ENCODE data around the gene RBKS. TPM values are rescaled to one million over a fixed set of nuclear protein-coding genes. Genes with fewer than 3 reads are reported as not detected.
A peak's percentile ranks its signal among the peaks of the same experiment; 100 is the strongest.

Gene RBKS
- polyA plus RNA-seq, 4 donors: 19.8 to 72.0 (median 33.2) TPM

DNA sequence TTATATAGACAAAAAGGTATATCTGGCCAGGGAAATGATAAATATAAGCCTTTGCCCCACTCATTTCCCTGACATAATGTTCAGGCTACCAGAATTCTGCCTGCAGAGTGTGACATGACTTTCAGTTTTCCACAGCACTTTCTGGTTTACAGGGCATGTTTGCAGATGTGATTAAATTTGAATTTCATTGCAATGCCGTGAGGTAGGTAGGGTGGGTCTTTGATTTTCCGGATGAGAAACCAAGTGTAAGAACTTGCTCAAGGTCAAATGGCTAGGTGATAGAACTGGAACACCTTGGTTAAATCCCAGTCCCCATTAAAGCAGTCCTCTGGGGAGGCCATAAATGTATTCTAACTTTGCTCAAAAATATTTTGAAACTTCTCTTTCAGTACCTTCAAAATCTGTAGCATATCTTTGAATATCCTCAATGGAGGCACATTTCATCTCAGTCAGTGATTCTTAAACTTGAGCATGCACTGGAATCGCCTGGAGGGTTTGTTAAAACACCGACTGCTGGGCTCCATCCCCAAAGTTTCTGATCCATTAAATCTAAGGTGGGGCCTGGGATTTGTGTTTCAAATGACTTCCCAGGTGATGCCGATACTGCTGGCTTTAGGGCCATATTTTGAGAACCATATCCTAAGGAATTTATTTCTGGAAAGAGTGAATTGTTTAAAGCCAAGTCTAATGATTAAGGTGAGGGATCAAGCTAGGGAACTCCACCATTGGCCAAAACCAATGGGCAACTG lies 83.7 kb downstream of the RBKS start:
- FAIRE-seq (no peak), DNase-seq (no peak)
- Histone ChIP-seq H3K27me3 (ENCODE audit: control insufficient read depth in 3 of 3, insufficient read depth in 3 of 3, low read length in 3 of 3) (no peaks in the 10 kb centered on the region), H3K4me1 (ENCODE audit: control insufficient read depth in 3 of 3, insufficient read depth in 2 of 3, low read depth in 1 of 3, low read length in 2 of 3) (no peaks in the 10 kb centered on the region), H3K27ac (ENCODE audit: low read depth in 1 of 3, low read length in 2 of 3) (no peak overlapping the region), H3K4me3 (ENCODE audit: low read depth in 1 of 3, low read length in 3 of 3) (no peak overlapping the region), H3K36me3 (ENCODE audit: control insufficient read depth in 3 of 3, insufficient read depth in 2 of 3, low read depth in 1 of 3, low read length in 3 of 3) (peaks cover 0 to 23% (median 0%) of the 10 kb centered on the region in 3 donors), H3K9me3 (ENCODE audit: control insufficient read depth in 2 of 2, insufficient read depth in 1 of 2, low read depth in 1 of 2, low read length in 1 of 2) (no peaks in the 10 kb centered on the region)
- 89 to 95% (median 90%) methylated on average over 5 of the region's 5 CpGs for WGBS, 3 donors

DNA sequence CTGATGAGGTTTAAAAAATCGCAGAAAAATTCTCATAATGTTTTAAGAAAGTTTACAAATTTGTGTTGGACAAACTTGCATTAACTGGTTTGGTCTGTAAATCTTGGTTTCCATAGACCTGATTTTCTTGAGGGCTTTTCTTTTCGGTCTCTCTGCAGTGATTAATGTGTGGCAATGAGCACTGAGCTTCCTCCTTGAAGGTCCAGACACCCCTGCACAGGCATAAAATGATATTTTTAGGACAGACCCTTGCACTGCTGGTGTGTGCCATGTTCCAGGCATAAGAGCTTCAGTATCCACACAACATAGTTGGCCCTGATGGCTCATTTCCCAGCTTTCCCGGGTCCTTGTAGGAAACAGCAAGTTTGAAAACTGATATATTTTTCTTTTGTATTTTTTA lies 85.0 kb downstream of the RBKS start:
- 71 to 86% (median 81%) methylated on average over 3 of the region's 3 CpGs for WGBS, 3 donors
- Histone ChIP-seq H3K27me3 (ENCODE audit: control insufficient read depth in 3 of 3, insufficient read depth in 3 of 3, low read length in 3 of 3) (no peaks in the 10 kb centered on the region), H3K9me3 (ENCODE audit: control insufficient read depth in 2 of 2, insufficient read depth in 1 of 2, low read depth in 1 of 2, low read length in 1 of 2) (no peaks in the 10 kb centered on the region), H3K36me3 (ENCODE audit: control insufficient read depth in 3 of 3, insufficient read depth in 2 of 3, low read depth in 1 of 3, low read length in 3 of 3) (peaks cover 0 to 24% (median 0%) of the 10 kb centered on the region in 3 donors), H3K4me1 (ENCODE audit: control insufficient read depth in 3 of 3, insufficient read depth in 2 of 3, low read depth in 1 of 3, low read length in 2 of 3) (peaks cover 0 to 4% (median 0%) of the 10 kb centered on the region in 3 donors), H3K4me3 (ENCODE audit: low read depth in 1 of 3, low read length in 3 of 3) (no peak overlapping the region), H3K27ac (ENCODE audit: low read depth in 1 of 3, low read length in 2 of 3) (no peak overlapping the region)
- FAIRE-seq (no peak), DNase-seq (no peak)

DNA sequence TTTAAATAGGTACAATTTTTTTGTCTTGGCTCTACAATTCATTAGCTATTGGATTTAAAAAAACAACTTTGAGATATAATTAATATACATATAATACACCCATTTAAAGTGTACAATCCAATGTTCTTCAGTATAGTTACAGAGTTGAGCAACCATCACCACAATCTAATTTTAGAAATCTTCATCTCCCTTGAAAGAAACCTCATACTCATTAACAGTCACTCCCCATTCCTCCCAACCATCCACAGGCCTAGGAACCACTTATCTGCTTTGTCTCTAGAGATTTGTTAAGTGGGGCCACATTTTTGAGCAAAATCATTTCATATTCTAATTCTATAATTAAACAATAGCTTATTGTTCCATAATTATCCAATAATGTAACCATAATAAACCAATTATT lies 86.0 kb downstream of the RBKS start:
- DNase-seq (no peak), FAIRE-seq (no peak)
- Histone ChIP-seq H3K27me3 (ENCODE audit: control insufficient read depth in 3 of 3, insufficient read depth in 3 of 3, low read length in 3 of 3) (no peaks in the 10 kb centered on the region), H3K4me3 (ENCODE audit: low read depth in 1 of 3, low read length in 3 of 3) (no peak overlapping the region), H3K27ac (ENCODE audit: low read depth in 1 of 3, low read length in 2 of 3) (no peak overlapping the region), H3K4me1 (ENCODE audit: control insufficient read depth in 3 of 3, insufficient read depth in 2 of 3, low read depth in 1 of 3, low read length in 2 of 3) (peaks cover 0 to 4% (median 0%) of the 10 kb centered on the region in 3 donors), H3K9me3 (ENCODE audit: control insufficient read depth in 2 of 2, insufficient read depth in 1 of 2, low read depth in 1 of 2, low read length in 1 of 2) (no peaks in the 10 kb centered on the region), H3K36me3 (ENCODE audit: control insufficient read depth in 3 of 3, insufficient read depth in 2 of 3, low read depth in 1 of 3, low read length in 3 of 3) (peaks cover 0 to 29% (median 0%) of the 10 kb centered on the region in 3 donors)

DNA sequence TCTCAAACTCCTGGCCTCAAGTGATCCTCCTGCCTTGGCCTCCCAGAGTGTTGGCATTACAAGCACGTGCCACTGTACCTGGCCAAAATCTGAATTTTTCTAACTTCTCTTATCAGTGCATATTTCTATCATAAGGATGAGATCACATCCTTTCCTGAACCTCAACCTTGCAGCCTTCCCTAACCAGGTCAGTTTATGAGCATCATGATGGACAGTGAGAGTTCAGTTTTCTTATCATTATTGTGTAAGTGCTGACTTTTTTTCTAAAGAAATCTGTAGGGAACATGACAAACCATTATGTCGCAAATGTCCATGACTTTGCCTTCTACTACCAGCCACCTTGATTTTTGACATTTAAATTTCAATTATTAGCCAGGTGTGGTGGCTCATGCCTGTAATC lies 87.1 kb downstream of the RBKS start:
- no peaks in the 10 kb centered on the region for H3K27me3 ChIP-seq (ENCODE audit: control insufficient read depth in 3 of 3, insufficient read depth in 3 of 3, low read length in 3 of 3)
- no peak for FAIRE-seq
- peaks cover 0 to 27% (median 3%) of the 10 kb centered on the region in 3 donors for H3K36me3 ChIP-seq (ENCODE audit: control insufficient read depth in 3 of 3, insufficient read depth in 2 of 3, low read depth in 1 of 3, low read length in 3 of 3)
- H3K9me3 ChIP-seq (ENCODE audit: control insufficient read depth in 2 of 2, insufficient read depth in 1 of 2, low read depth in 1 of 2, low read length in 1 of 2): no peaks in the 10 kb centered on the region
- 94 to 100% (median 94%) methylated on average over 2 of the region's 2 CpGs for WGBS, 3 donors
- no peak for DNase-seq
- H3K27ac ChIP-seq (ENCODE audit: low read depth in 1 of 3, low read length in 2 of 3): no peak overlapping the region
- H3K4me1 ChIP-seq (ENCODE audit: control insufficient read depth in 3 of 3, insufficient read depth in 2 of 3, low read depth in 1 of 3, low read length in 2 of 3): peaks cover 0 to 4% (median 0%) of the 10 kb centered on the region in 3 donors
- H3K4me3 ChIP-seq (ENCODE audit: low read depth in 1 of 3, low read length in 3 of 3): no peak overlapping the region

DNA sequence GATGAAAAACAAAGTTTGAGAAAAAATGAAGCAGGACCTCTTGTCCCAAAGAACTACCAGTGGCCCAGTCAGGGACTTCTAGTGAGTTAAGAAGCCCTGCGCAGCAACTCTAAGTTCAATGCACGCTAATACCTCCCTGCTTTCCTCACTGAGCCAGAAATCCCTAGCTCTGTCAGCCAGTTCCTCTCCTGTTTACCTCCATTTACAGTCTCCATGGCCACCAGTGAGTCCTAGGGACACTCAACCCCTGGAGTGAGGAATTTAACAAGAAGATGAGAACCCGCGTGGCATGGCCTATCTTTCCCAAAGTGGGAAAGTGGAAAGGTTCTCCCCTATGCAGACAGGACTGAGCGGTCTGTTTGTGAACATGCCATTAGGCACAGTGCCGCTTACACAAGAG lies 87.6 kb downstream of the RBKS start:
- peaks cover 0 to 30% (median 3%) of the 10 kb centered on the region in 3 donors for H3K36me3 ChIP-seq (ENCODE audit: control insufficient read depth in 3 of 3, insufficient read depth in 2 of 3, low read depth in 1 of 3, low read length in 3 of 3)
- no peaks in the 10 kb centered on the region for H3K27me3 ChIP-seq (ENCODE audit: control insufficient read depth in 3 of 3, insufficient read depth in 3 of 3, low read length in 3 of 3)
- WGBS, 3 donors: 95 to 97% (median 97%) methylated on average over 6 of the region's 6 CpGs
- H3K4me3 ChIP-seq (ENCODE audit: low read depth in 1 of 3, low read length in 3 of 3): no peak overlapping the region
- H3K27ac ChIP-seq (ENCODE audit: low read depth in 1 of 3, low read length in 2 of 3): no peak overlapping the region
- FAIRE-seq: no peak
- DNase-seq: no peak
- H3K4me1 ChIP-seq (ENCODE audit: control insufficient read depth in 3 of 3, insufficient read depth in 2 of 3, low read depth in 1 of 3, low read length in 2 of 3): peaks cover 0 to 4% (median 0%) of the 10 kb centered on the region in 3 donors
- no peaks in the 10 kb centered on the region for H3K9me3 ChIP-seq (ENCODE audit: control insufficient read depth in 2 of 2, insufficient read depth in 1 of 2, low read depth in 1 of 2, low read length in 1 of 2)

DNA sequence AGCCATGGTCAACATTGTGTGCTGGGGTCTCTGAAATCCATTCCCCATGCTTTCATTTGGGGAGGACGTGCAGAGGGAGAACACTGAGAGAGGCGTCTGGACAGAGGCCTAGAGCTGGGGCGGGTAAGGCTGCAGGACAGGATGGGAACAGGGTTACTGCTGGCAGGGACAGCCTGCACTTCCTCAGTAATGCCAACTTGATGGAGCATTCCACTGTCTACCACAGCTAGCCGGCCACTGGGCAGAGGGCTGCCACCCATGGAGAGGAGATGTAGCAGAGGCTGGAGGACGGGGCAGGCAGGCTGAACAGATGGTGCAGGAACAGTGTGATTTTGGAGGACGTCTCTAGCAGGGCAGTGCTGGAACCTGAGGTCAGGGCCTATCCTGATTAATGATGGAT lies 89.3 kb downstream of the RBKS start:
- H3K27ac ChIP-seq (ENCODE audit: low read depth in 1 of 3, low read length in 2 of 3): no peak overlapping the region
- FAIRE-seq (no peak), DNase-seq (no peak)
- H3K4me1 ChIP-seq (ENCODE audit: control insufficient read depth in 3 of 3, insufficient read depth in 2 of 3, low read depth in 1 of 3, low read length in 2 of 3): peaks cover 0 to 4% (median 0%) of the 10 kb centered on the region in 3 donors
- no peaks in the 10 kb centered on the region for H3K27me3 ChIP-seq (ENCODE audit: control insufficient read depth in 3 of 3, insufficient read depth in 3 of 3, low read length in 3 of 3)
- H3K36me3 ChIP-seq (ENCODE audit: control insufficient read depth in 3 of 3, insufficient read depth in 2 of 3, low read depth in 1 of 3, low read length in 3 of 3): peaks cover 0 to 40% (median 3%) of the 10 kb centered on the region in 3 donors
- no peaks in the 10 kb centered on the region for H3K9me3 ChIP-seq (ENCODE audit: control insufficient read depth in 2 of 2, insufficient read depth in 1 of 2, low read depth in 1 of 2, low read length in 1 of 2)
- no peak overlapping the region for H3K4me3 ChIP-seq (ENCODE audit: low read depth in 1 of 3, low read length in 3 of 3)
- WGBS, 3 donors: 90 to 95% (median 94%) methylated on average over 6 of the region's 6 CpGs

DNA sequence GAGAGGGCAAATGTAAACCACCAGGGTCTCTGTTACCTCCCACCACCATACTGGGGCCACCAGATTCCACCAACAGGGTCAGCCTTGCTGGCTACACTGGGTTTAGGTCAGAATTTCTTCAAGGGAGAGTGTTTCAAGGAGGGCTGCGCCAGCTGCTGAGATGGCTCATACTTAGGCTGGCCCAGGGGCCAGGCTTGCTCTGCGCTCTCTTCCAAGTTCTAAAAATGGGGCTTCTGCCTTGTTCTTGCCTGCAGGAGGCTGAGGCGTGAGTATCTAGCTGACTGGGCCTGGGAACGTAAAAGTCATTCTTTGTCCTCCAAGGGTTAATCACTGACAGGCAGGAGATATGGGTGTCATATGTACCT lies 90.6 kb downstream of the RBKS start:
- Histone ChIP-seq H3K4me1 (ENCODE audit: control insufficient read depth in 3 of 3, insufficient read depth in 2 of 3, low read depth in 1 of 3, low read length in 2 of 3) (peaks cover 0 to 10% (median 0%) of the 10 kb centered on the region in 3 donors), H3K36me3 (ENCODE audit: control insufficient read depth in 3 of 3, insufficient read depth in 2 of 3, low read depth in 1 of 3, low read length in 3 of 3) (peaks cover 0 to 36% (median 3%) of the 10 kb centered on the region in 3 donors), H3K4me3 (ENCODE audit: low read depth in 1 of 3, low read length in 3 of 3) (no peak overlapping the region), H3K27me3 (ENCODE audit: control insufficient read depth in 3 of 3, insufficient read depth in 3 of 3, low read length in 3 of 3) (no peaks in the 10 kb centered on the region), H3K9me3 (ENCODE audit: control insufficient read depth in 2 of 2, insufficient read depth in 1 of 2, low read depth in 1 of 2, low read length in 1 of 2) (no peaks in the 10 kb centered on the region), H3K27ac (ENCODE audit: low read depth in 1 of 3, low read length in 2 of 3) (peak overlapping the region in 2 of 3 donors; percentile 51 to 76)
- 92 to 94% (median 94%) methylated on average over 4 of the region's 4 CpGs for WGBS, 3 donors
- FAIRE-seq (no peak), DNase-seq (no peak)

DNA sequence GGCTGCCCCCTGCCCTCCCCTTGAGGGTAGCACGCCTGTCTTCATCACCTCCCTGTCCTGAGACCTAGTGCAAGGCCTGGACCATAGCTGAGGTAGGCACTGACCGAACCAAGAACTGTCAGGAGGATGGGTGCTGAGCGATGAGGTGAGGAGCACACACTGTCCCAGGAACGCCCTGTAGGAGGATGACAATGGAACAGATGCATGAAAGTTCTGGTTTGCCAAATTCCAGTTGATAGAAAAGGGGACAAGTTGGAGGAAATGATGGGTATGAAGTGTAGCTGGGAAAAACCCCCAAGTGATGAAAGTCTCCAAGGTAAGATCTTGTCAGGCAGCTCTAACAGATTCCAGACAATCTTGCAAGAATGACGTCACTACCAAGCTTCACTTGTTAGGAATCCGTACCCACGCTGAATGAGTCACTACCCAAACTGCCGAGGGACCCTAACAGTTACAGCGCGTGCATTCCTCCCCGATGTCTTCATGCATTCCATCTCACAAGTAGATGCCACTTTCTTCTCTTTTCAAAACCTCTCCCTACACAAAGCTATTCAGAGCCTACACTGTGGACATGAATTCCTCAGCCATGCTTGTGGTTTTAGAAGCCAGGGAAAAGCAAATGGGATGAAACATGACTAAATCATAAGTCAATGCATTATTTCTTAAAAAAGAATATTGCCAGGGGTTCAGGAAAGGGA lies 91.1 kb downstream of the RBKS start:
- WGBS, 3 donors: 85 to 95% (median 92%) methylated on average over 11 of the region's 11 CpGs
- Histone ChIP-seq H3K27ac (ENCODE audit: low read depth in 1 of 3, low read length in 2 of 3) (peak overlapping the region in 2 of 3 donors; percentile 51 to 76), H3K4me1 (ENCODE audit: control insufficient read depth in 3 of 3, insufficient read depth in 2 of 3, low read depth in 1 of 3, low read length in 2 of 3) (peaks cover 0 to 10% (median 0%) of the 10 kb centered on the region in 3 donors), H3K9me3 (ENCODE audit: control insufficient read depth in 2 of 2, insufficient read depth in 1 of 2, low read depth in 1 of 2, low read length in 1 of 2) (no peaks in the 10 kb centered on the region), H3K4me3 (ENCODE audit: low read depth in 1 of 3, low read length in 3 of 3) (no peak overlapping the region), H3K27me3 (ENCODE audit: control insufficient read depth in 3 of 3, insufficient read depth in 3 of 3, low read length in 3 of 3) (no peaks in the 10 kb centered on the region), H3K36me3 (ENCODE audit: control insufficient read depth in 3 of 3, insufficient read depth in 2 of 3, low read depth in 1 of 3, low read length in 3 of 3) (peaks cover 0 to 35% (median 3%) of the 10 kb centered on the region in 3 donors)
- no peak for FAIRE-seq
- peak in 1 of 2 donors; percentile 22 for DNase-seq
